T-helper 2 cell (primary cell): ENCODE measurements around the gene DYNC1LI2.
"Not testable (repeated sequence)": the region's sequence is repeated elsewhere in the genome, so short reads cannot be mapped to it uniquely, and the experiment has no call there.

Experiments used
- DNase-seq, 5 experiments: peaks; one replicate each; pipeline versions ENCODE4 v3.0.0 to v3.0.0-alpha.2; 2012 to 2022
- total RNA-seq, 2 donors: gene quantifications; one replicate each; lab custom pipeline; 2026; lab: John Stamatoyannopoulos, UW

The DYNC1LI2 gene
- 119 to 138 reads per million in 2 donors for total RNA-seq

DNA sequence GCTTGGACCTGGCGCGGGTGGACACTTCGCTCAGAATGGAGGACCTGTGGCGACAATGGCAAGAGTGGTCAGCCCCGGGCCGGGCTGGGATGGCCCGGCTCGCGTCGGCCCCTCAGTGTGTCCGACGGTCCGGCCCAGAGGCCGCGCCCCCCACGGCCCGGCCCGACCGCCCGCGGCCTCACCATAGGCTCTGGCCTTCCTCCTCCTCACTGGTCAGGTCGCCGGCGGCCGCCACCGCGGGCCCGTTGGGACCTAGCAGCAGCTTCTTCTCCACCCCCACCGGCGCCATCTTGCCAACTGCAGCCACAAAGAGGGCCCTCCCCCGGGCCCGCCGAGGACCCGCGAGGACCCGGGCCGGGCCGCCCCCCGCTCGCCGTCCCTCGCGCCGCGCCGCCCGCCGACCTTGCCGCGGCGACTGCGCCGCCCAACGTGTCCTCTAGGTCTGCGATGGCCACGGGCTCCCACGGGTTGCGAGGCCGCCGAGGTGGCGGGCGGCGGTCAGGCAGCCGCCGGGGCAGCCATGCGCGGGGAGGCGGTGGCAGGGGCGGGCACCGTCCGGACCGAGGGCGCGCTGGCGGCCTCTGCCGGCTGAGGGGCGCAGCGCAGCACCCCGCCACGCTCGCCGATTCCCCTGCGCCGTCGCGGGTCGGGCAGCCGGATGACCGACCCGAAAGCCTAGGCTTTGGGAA is at the start of gene DYNC1LI2:
DYNC1LI2 (minus strand) TSS at position 307 of the 689 bp plus-strand sequence; CDS start at position 289, 18 bp downstream.
- peak; percentile 58 to 87 (median 73) for DNase-seq

GRCh38 chr16:66800856-66801255 is 49.4 kb upstream of the DYNC1LI2 start:
- DNase-seq, result no peak

- no peak for DNase-seq
Observed at GRCh38 chr16:66798161-66798560, 46.8 kb upstream of the DYNC1LI2 start.

- not testable (repeated sequence) for DNase-seq
Observed at GRCh38 chr16:66793984-66794383, 42.6 kb upstream of the DYNC1LI2 start.

GRCh38 chr16:66790130-66790733 is 38.8 kb upstream of the DYNC1LI2 start:
- no peak for DNase-seq

- DNase-seq, result no peak
Observed at GRCh38 chr16:66787427-66787826, 36.0 kb upstream of the DYNC1LI2 start.

GRCh38 chr16:66786551-66786950 is 35.1 kb upstream of the DYNC1LI2 start:
- DNase-seq, result no peak

GRCh38 chr16:66776457-66776856 is 25.0 kb upstream of the DYNC1LI2 start:
- DNase-seq, result no peak

DNA sequence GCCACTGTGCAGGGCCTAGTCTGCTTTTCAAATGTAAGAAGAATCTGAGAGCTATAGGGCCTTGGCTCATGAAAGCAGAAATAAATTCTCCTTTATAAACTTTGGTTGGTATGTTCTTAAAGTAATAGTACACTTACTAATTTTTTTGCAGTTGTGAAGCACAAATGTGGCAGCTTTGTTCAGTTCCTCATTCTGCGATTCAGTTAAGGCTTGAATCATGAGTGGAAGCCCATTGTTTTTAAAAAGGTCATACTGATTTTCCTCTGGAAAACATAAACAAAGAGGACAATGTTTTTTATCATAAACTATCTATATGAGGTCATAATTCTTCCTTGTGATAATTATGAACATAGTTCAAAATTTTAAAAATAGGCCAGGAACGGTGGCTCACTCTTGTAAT is 23.6 kb upstream of the DYNC1LI2 start:
- DNase-seq, result no peak

GRCh38 chr16:66758086-66758485 is 6.7 kb upstream of the DYNC1LI2 start:
- no peak for DNase-seq

DNA sequence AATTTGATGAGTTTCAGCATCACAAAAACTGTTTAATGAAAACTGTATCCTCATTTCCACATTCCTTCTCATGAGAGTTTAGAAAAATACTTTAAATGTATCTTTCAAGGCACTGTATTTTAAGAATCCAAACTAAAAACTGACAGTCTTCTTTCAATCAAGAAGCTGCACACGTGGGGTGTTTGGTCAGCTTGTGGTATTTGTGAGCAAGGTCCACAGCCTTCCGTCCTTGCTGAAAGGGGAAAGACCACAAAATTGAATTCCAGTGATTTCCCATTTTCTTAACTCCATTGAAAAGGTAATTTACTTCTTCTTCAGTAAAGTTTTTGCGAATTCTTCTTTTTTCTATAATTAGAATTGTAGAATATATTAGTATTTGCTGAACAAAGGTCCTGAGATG is 3.4 kb upstream of the DYNC1LI2 start:
- no peak for DNase-seq

- DNase-seq, result no peak
Observed at GRCh38 chr16:66754211-66754610, 2.8 kb upstream of the DYNC1LI2 start.

- peak in 1 of 5 experiments; percentile 16 for DNase-seq
Observed at GRCh38 chr16:66752958-66753357, 1.5 kb upstream of the DYNC1LI2 start.

DNA sequence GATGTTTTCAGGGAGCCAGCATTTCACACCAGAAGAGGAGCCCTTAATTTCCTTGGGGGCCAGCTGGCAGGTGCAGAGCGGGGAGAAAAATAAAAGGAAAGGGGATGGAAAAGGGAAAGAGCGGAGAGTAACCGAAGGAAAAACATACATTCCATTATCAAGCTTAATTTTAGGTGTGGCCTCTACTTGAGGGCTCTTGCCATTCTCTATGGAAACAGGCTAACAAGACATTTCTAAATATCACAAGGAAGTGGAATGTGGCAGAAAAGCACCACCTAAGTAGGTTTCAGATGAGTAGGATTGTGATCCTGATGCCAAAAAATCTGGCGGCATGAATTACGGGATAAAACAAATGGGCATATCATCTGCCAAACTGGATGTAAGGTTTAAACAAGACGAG is 970 bp upstream of the DYNC1LI2 start:
- DNase-seq, result no peak

DNA sequence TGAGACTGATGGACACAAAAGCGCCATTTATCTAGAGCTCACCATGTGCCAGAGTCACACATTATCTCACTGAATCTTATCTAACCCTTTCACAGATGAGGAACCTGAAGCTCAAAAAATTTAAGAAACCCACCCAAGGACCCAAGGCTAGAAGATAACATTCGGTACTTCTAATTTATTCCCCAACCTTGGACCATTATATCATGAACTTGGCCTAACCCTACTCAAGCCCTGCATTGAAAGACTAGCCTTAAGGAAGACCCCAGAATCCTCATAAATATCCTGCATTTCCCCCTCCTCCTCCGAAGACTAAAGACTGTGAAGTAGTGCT is 548 bp upstream of the DYNC1LI2 start:
- no peak for DNase-seq

GRCh38 chr16:66751053-66751302 is 431 bp downstream of the DYNC1LI2 start:
- DNase-seq, result peak in 1 of 5 experiments; percentile 9

DNA sequence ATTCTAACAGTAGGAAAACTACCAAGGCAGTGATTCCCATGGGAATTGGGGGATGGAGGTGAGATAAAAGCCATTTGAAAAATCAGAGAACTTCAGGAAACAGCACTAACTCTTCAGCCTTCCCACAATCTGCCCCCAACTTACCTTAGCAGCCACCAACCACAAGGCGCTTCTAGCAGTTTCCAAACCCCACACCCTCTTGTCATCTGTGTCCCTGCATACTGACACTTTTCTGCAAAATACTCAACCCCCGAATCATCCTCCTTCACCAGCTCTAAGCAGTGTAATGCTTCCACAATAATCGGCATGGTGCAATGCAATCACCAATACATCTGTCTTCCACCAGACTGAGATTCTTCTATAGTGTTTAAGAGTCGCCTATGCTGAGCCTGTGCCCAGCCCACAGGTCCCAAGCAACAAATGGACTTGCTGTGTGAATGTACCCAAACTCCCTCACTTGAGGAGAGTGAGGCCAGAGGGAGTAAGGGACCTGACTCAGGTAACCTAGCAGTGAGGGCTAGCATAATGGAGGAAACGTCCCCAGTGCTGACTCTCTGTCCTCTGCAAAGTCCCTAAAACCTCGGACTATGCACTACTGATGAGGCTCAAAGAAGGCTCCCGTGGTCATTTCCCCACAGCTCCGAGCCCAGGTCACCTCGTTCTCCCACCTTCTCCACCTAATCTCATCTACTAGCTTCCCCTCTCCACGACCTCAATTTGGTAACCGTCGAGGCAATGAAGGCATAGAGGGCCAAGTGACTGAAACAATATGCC is 943 bp downstream of the DYNC1LI2 start:
- peak in 1 of 5 experiments; percentile 30 for DNase-seq

- DNase-seq, result peak in 1 of 5 experiments; percentile 81
Observed at GRCh38 chr16:66746682-66747081, 4.7 kb downstream of the DYNC1LI2 start.

DNA sequence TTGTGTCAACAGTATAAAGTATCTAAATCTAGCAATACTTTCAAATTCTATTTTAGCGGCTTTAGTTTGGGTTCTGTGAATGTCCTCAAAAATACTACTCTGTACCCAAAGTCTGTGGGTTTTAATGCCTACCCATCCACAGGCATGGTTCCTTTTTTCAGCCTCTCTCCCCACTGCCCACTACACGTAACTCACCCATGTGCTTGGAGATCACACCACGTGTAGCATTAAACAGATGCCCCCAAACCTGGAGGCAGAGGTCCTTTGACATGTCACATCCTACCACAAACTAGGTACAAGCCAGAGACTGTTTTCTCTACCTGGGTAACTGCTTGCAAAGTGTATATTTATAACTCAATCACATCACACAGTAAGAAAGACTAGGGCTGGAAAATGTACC is 5.4 kb downstream of the DYNC1LI2 start:
- DNase-seq, result no peak

DNA sequence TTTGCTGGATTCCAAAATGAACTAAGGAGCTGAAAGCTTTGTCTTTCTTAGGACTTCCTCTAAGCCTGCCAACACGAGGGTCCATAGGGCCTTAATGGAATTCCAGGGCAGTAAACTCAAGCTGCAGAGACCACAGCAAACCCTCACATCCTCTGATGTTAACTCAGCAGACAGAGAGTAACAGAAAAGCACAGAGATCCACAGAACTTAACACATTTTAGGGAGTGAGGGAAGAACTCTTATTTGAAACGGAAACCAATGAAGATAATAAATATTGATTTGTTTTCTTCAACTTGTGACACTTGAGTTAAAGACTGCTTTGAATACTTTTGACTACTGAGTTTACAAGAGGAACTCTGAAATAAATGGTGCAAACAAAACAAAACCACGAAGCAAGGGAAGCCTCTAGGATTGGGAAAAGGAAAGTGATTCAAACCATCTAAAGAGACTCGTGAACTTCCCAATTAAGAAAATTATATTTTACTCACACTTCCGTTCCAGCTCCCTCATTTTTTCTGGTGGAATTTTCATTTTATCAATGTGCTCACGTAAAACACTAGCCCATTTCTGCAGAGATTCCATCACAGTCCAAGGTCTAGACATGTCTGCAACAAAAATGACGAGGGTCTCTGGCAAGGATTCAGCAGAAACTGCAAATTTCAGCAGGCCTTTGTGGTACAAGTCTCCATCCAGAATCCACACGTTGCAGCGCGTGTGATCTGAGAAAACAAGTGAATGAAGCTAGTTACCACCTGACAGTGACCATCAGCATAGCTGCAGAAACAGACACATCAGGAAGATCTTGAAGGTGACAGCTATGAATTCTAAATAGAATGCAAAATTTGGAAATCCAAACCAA is 9.2 kb downstream of the DYNC1LI2 start:
- no peak for DNase-seq

- no peak for DNase-seq
Observed at GRCh38 chr16:66741169-66741900, 10.1 kb downstream of the DYNC1LI2 start.

- no peak for DNase-seq
Observed at GRCh38 chr16:66740533-66740932, 10.9 kb downstream of the DYNC1LI2 start.
